Activated T-cell treated with anti-CD3 and anti-CD28 coated beads, Interleukin-2, amount 50 U/mL, for 24 hours (primary cell): Measurements from ENCODE around the gene TXNDC5.

Experiments
- DNase-seq: peaks from one replicate; pipeline ENCODE4 v3.0.0-alpha.2; 2020
- H3K27ac Mint-ChIP-seq: 2 replicates; pipeline ENCODE4 v1.8.0; 2020; ENCODE audit warnings: mild to moderate bottlenecking, mixed read lengths
- H3K27me3 Mint-ChIP-seq: 2 replicates; pipeline ENCODE4 v1.8.0; 2020; ENCODE audit warnings: mixed read lengths
- H3K36me3 Mint-ChIP-seq: 2 replicates; pipeline ENCODE4 v1.8.0; 2020; ENCODE audit warnings: low read depth, mixed read lengths
- H3K4me1 Mint-ChIP-seq: 2 replicates; pipeline ENCODE4 v1.8.0; 2020; ENCODE audit warnings: low read depth, mixed read lengths
- H3K4me3 Mint-ChIP-seq: 2 replicates; pipeline ENCODE4 v1.8.0; 2020; ENCODE audit warnings: mild to moderate bottlenecking, moderate library complexity, mixed read lengths
- H3K9me3 Mint-ChIP-seq: 2 replicates; pipeline ENCODE4 v1.8.0; 2020; ENCODE audit warnings: mixed read lengths

Gene TXNDC5

GRCh38 chr6:7921046-7921445 lies 10.5 kb upstream of the TXNDC5 start:
- no peak for DNase-seq
- H3K4me3 Mint-ChIP-seq, result no peak overlapping the region
- H3K9me3 Mint-ChIP-seq, result peaks cover 15% of the 10 kb centered on the region
- H3K27ac Mint-ChIP-seq, result no peak overlapping the region
- H3K4me1 Mint-ChIP-seq, result no peaks in the 10 kb centered on the region
- H3K36me3 Mint-ChIP-seq, result no peaks in the 10 kb centered on the region
- peaks cover 21% of the 10 kb centered on the region for H3K27me3 Mint-ChIP-seq

DNA sequence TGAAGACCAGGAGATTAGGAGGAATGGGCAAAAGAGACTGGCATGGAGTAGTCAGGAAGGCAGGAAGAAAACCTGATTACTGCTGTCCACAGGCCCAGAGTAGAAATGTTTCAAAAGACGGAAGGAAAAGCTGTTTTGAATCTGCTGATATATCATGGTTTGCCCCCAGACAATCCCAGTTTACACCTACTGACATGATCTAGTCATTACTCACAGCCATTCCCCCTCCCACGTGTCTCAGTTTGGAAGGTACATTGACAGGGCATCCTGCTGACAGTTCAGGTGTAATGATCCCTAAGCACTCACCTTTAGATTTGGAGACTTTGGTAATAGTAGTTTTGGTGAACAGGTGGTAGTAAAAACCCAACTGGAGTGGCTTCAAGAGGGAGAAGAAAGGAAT lies 9.8 kb upstream of the TXNDC5 start:
- Mint-ChIP-seq H3K4me1 (no peaks in the 10 kb centered on the region), H3K27me3 (peaks cover 19% of the 10 kb centered on the region), H3K36me3 (no peaks in the 10 kb centered on the region), H3K27ac (no peak overlapping the region), H3K4me3 (no peak overlapping the region), H3K9me3 (peaks cover 13% of the 10 kb centered on the region)
- no peak for DNase-seq

- peak; percentile 49 for DNase-seq
- Mint-ChIP-seq H3K9me3 (peaks cover 8% of the 10 kb centered on the region), H3K27me3 (peaks cover 18% of the 10 kb centered on the region), H3K36me3 (no peaks in the 10 kb centered on the region), H3K27ac (no peak overlapping the region), H3K4me3 (no peak overlapping the region), H3K4me1 (no peaks in the 10 kb centered on the region)
These were observed 9.3 kb upstream of the TXNDC5 start for GRCh38 chr6:7919871-7920270.

GRCh38 chr6:7918403-7918802 lies 7.8 kb upstream of the TXNDC5 start:
- Mint-ChIP-seq H3K4me1 (no peaks in the 10 kb centered on the region), H3K36me3 (no peaks in the 10 kb centered on the region), H3K4me3 (no peak overlapping the region), H3K9me3 (no peaks in the 10 kb centered on the region), H3K27me3 (peaks cover 8% of the 10 kb centered on the region), H3K27ac (no peak overlapping the region)
- no peak for DNase-seq

DNA sequence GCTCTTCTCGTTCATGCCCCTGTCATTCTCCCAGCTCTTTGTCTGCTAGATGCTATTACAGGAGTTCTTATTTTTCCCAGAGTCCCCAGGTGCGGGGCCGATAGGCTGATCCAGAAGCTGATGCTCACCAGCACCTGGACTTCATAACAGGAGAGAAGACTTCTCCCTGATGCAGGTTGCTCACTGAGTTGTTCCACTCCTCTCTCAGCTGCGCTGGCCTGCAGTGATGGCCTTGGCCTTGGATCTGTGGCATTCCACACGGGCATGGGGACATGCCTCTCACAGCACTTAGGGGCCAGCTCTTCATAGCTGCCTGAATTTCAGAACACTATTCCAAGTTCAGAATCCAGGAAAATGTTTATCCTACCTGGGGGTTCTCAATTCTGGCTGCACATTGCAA lies 7.1 kb upstream of the TXNDC5 start:
- H3K27ac Mint-ChIP-seq, result no peak overlapping the region
- DNase-seq, result no peak
- H3K4me1 Mint-ChIP-seq, result no peaks in the 10 kb centered on the region
- no peaks in the 10 kb centered on the region for H3K9me3 Mint-ChIP-seq
- no peaks in the 10 kb centered on the region for H3K36me3 Mint-ChIP-seq
- no peak overlapping the region for H3K4me3 Mint-ChIP-seq
- peaks cover 8% of the 10 kb centered on the region for H3K27me3 Mint-ChIP-seq

- no peaks in the 10 kb centered on the region for H3K9me3 Mint-ChIP-seq
- no peaks in the 10 kb centered on the region for H3K36me3 Mint-ChIP-seq
- H3K27me3 Mint-ChIP-seq, result peaks cover 8% of the 10 kb centered on the region
- H3K4me1 Mint-ChIP-seq, result no peaks in the 10 kb centered on the region
- DNase-seq, result no peak
- no peak overlapping the region for H3K4me3 Mint-ChIP-seq
- no peak overlapping the region for H3K27ac Mint-ChIP-seq
These were observed 6.4 kb upstream of the TXNDC5 start for GRCh38 chr6:7916959-7917358.

DNA sequence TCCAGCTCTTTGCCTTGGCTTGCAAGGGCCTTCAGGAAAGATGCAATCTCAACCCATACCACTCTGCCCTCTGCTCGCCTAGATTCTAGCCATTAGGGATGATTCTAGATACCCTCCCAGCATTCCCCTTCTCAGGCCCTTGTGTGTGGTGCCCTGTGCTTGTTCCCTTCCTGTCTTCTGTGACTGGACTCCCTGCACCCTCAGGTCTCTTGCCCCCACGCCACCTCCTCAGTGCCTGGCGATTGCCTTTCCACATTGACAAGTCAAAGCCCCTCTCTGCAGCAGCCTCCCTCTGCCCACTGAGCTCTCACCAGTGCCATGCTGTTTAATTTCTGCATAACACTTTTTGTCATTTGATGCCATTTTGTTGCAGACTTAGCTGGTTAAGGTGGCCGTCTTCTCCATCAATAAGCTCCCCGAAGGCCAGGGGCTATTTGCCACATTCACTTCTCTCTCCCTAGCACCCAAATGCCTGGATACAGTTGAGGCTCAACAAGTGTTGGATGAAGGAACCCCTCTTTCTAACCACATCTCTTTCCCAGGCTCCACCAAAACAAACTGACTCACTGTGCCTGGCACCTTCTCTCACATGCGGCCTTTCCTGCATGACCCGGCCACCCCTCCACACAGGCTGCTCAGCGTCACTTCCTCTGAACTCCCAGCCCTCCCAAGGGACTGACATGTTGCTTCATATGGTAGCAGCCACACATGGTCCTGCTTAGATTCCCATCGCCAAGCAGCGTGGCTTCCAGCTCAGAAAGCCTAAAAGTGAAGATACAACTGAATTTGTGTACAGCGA lies 4.6 kb upstream of the TXNDC5 start:
- Mint-ChIP-seq H3K4me3 (no peak overlapping the region), H3K27me3 (peaks cover 10% of the 10 kb centered on the region), H3K9me3 (no peaks in the 10 kb centered on the region), H3K27ac (no peak overlapping the region), H3K4me1 (peaks cover 6% of the 10 kb centered on the region), H3K36me3 (no peaks in the 10 kb centered on the region)
- no peak for DNase-seq

DNA sequence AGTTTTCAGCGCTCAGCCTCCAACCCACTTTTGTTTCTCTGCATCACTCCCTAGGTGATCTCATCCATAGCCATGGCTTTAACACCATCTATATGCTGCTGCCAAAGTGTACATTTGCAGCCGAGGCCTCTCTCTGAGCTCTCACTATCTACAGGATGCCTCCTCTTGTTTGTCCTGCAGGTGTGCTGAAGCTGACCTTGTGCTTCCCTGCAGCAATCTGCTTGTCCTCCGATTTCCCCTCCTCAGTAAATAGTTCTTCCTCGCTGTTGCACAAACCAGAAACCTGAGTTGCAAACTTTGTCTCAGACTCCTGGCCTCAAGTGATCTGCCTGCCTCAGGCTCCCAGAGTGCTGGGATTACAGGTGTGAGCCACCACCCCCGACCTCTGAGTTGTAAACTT lies 3.7 kb upstream of the TXNDC5 start:
- Mint-ChIP-seq H3K27ac (no peak overlapping the region), H3K4me1 (peaks cover 8% of the 10 kb centered on the region), H3K4me3 (no peak overlapping the region), H3K9me3 (no peaks in the 10 kb centered on the region), H3K27me3 (peaks cover 10% of the 10 kb centered on the region), H3K36me3 (peaks cover 4% of the 10 kb centered on the region)
- no peak for DNase-seq

DNA sequence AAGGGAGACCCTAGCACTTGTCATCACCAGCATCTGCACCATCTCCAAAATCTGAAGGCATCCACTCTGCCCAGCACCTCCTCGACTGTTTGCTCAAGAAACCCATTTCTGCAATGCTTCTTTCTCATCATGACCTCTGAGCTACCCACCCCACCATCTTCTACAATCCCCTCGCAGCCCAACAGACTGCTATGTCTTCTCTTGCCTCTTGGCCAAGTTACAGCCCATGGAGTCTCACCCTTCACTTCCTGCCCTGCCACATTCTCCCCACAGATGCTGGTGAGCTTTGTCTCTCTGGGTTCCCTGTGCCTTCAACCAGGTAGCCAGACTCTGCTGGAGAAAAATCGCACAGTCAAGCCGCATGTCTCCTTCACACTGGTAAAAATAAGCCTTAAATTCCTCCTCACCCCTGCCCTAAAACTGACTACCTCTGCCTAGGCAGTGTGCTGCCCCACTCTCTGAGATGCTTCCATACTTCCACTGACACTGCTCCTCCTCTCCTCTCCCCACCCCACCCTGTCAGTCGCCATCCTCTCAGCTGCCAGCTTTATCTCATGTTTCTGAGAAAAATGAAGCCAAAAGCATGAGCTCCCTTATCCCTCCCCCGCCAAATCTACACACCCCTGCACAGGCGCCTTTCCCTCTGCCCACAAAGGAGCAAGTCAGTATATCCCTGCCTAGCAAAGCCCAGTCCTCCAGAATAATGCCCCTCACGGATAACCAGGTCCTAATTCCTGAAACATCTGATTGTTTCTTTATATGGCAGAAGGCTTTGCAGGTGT lies 2.3 kb upstream of the TXNDC5 start:
- H3K27me3 Mint-ChIP-seq, result peaks cover 5% of the 10 kb centered on the region
- DNase-seq, result no peak

GRCh38 chr6:7912024-7912423 lies 1.4 kb upstream of the TXNDC5 start:
- H3K4me1 Mint-ChIP-seq, result peaks cover 25% of the 10 kb centered on the region

More for the DNA sequence above, 2.3 kb upstream of the TXNDC5 start:
- no peak overlapping the region for H3K27ac Mint-ChIP-seq
- H3K36me3 Mint-ChIP-seq, result peaks cover 14% of the 10 kb centered on the region
- H3K4me1 Mint-ChIP-seq, result peaks cover 17% of the 10 kb centered on the region
- H3K4me3 Mint-ChIP-seq, result no peak overlapping the region
- H3K9me3 Mint-ChIP-seq, result no peaks in the 10 kb centered on the region

DNA sequence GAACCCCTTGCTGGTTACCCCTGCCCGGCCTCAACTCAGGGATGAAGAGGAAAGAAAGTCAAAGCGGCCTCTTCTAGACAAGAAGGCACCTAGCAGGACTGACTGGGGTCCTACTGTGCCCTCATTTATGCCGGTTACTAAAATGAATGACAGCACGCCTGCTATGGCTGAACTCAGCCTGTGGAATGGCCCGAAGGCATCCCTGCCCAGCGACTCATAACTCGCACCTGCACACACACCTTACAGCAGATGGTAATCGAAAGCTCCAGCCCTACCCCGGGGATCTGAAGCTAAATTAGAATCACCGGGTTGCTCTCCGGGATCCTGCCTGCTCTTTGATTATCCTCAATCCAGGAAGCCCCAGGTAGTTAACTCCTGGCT lies 747 bp upstream of the TXNDC5 start:
- Mint-ChIP-seq H3K36me3 (peaks cover 29% of the 10 kb centered on the region), H3K27me3 (peaks cover 2% of the 10 kb centered on the region), H3K4me3 (no peak overlapping the region), H3K4me1 (peaks cover 30% of the 10 kb centered on the region), H3K27ac (peak overlapping the region; percentile 77), H3K9me3 (no peaks in the 10 kb centered on the region)
- DNase-seq, result no peak

More at GRCh38 chr6:7912024-7912423, 1.4 kb upstream of the TXNDC5 start:
- H3K27me3 Mint-ChIP-seq, result peaks cover 2% of the 10 kb centered on the region
- H3K36me3 Mint-ChIP-seq, result peaks cover 23% of the 10 kb centered on the region
- H3K9me3 Mint-ChIP-seq, result no peaks in the 10 kb centered on the region
- no peak for DNase-seq
- H3K4me3 Mint-ChIP-seq, result no peak overlapping the region
- no peak overlapping the region for H3K27ac Mint-ChIP-seq

- DNase-seq, result no peak
- peak overlapping the region; percentile 18 for H3K4me3 Mint-ChIP-seq
- H3K9me3 Mint-ChIP-seq, result no peaks in the 10 kb centered on the region
- peaks cover 30% of the 10 kb centered on the region for H3K4me1 Mint-ChIP-seq
- H3K27me3 Mint-ChIP-seq, result peaks cover 2% of the 10 kb centered on the region
- H3K27ac Mint-ChIP-seq, result no peak overlapping the region
- H3K36me3 Mint-ChIP-seq, result peaks cover 32% of the 10 kb centered on the region
These were observed 312 bp downstream of the TXNDC5 start for GRCh38 chr6:7910298-7910653.

- H3K36me3 Mint-ChIP-seq, result peaks cover 38% of the 10 kb centered on the region
These were observed 988 bp downstream of the TXNDC5 start for GRCh38 chr6:7909323-7910276.

GRCh38 chr6:7907159-7907558 lies 3.4 kb downstream of the TXNDC5 start:
- Mint-ChIP-seq H3K4me1 (peaks cover 30% of the 10 kb centered on the region), H3K36me3 (peaks cover 63% of the 10 kb centered on the region), H3K27ac (no peak overlapping the region), H3K27me3 (peaks cover 2% of the 10 kb centered on the region), H3K4me3 (no peak overlapping the region), H3K9me3 (no peaks in the 10 kb centered on the region)
- no peak for DNase-seq

More at GRCh38 chr6:7909323-7910276, 988 bp downstream of the TXNDC5 start:
- peak overlapping the region; percentile 91 for H3K4me3 Mint-ChIP-seq
- peaks cover 2% of the 10 kb centered on the region for H3K27me3 Mint-ChIP-seq
- peak; percentile 74 for DNase-seq
- H3K4me1 Mint-ChIP-seq, result peaks cover 30% of the 10 kb centered on the region
- H3K27ac Mint-ChIP-seq, result peak overlapping the region; percentile 89
- H3K9me3 Mint-ChIP-seq, result no peaks in the 10 kb centered on the region
